Measurements from ENCODE around the gene KIF1C.

DNA sequence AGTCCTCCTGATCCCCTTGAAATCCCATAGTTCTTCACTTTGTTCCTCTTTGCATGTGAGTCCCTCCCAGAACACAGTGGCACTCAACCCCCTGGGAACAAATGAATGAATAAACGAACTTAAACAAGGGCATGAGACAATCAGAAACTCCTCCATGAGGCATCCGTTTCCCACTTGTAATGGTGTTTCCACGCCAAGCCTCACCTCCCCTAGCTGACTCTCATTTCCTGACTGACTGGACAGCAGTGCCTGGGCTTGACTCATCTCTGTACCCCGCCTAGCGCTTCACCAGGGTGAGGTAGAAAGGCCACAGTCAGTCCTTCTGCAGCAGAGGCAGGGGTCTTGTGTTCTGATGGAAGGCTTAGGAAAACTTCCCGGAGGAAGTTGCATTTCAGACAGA is 14.2 kb downstream of the KIF1C start:
- TF ChIP-seq EGR1 (IDR thresholded peaks at IDR 0.05; ENCODE audit: low read depth) (no peak), EZH2 (IDR thresholded peaks at IDR 0.05) (no peak), EZH2phosphoT487 (IDR thresholded peaks at IDR 0.05; ENCODE audit: borderline replicate concordance) (no peak), POLR2A (IDR thresholded peaks at IDR 0.05; ENCODE audit: borderline replicate concordance, extremely low read depth, insufficient read depth, insufficient read length) (no peak), ZNF274 (IDR thresholded peaks at IDR 0.05; ENCODE audit: low read depth, low read length) (no peak), RAD21 (IDR thresholded peaks at IDR 0.05; ENCODE audit: low read depth) (no peak), CEBPB (IDR thresholded peaks at IDR 0.05; ENCODE audit: low read depth) (no peak), SIN3A (IDR thresholded peaks at IDR 0.05; ENCODE audit: low read depth) (no peak), POLR2AphosphoS5 (IDR thresholded peaks at IDR 0.05; ENCODE audit: low read depth, low read length) (no peak), JUND (IDR thresholded peaks at IDR 0.05) (no peak)
- TF ChIP-seq, protein P1, sequence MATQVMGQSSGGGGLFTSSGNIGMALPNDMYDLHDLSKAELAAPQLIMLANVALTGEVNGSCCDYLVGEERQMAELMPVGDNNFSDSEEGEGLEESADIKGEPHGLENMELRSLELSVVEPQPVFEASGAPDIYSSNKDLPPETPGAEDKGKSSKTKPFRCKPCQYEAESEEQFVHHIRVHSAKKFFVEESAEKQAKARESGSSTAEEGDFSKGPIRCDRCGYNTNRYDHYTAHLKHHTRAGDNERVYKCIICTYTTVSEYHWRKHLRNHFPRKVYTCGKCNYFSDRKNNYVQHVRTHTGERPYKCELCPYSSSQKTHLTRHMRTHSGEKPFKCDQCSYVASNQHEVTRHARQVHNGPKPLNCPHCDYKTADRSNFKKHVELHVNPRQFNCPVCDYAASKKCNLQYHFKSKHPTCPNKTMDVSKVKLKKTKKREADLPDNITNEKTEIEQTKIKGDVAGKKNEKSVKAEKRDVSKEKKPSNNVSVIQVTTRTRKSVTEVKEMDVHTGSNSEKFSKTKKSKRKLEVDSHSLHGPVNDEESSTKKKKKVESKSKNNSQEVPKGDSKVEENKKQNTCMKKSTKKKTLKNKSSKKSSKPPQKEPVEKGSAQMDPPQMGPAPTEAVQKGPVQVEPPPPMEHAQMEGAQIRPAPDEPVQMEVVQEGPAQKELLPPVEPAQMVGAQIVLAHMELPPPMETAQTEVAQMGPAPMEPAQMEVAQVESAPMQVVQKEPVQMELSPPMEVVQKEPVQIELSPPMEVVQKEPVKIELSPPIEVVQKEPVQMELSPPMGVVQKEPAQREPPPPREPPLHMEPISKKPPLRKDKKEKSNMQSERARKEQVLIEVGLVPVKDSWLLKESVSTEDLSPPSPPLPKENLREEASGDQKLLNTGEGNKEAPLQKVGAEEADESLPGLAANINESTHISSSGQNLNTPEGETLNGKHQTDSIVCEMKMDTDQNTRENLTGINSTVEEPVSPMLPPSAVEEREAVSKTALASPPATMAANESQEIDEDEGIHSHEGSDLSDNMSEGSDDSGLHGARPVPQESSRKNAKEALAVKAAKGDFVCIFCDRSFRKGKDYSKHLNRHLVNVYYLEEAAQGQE (IDR thresholded peaks at IDR 0.05; ENCODE audit: low read depth) = no peak
- TF ChIP-seq, protein P2, sequence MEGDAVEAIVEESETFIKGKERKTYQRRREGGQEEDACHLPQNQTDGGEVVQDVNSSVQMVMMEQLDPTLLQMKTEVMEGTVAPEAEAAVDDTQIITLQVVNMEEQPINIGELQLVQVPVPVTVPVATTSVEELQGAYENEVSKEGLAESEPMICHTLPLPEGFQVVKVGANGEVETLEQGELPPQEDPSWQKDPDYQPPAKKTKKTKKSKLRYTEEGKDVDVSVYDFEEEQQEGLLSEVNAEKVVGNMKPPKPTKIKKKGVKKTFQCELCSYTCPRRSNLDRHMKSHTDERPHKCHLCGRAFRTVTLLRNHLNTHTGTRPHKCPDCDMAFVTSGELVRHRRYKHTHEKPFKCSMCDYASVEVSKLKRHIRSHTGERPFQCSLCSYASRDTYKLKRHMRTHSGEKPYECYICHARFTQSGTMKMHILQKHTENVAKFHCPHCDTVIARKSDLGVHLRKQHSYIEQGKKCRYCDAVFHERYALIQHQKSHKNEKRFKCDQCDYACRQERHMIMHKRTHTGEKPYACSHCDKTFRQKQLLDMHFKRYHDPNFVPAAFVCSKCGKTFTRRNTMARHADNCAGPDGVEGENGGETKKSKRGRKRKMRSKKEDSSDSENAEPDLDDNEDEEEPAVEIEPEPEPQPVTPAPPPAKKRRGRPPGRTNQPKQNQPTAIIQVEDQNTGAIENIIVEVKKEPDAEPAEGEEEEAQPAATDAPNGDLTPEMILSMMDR (IDR thresholded peaks at IDR 0.05 in 2 of 3, conservative IDR thresholded peaks at IDR 0.05 in 1 of 3; ENCODE audit: borderline replicate concordance in 1 of 3, insufficient read depth in 1 of 3, low read depth in 2 of 3, low read length in 2 of 3) = no peak
- TF ChIP-seq, protein P3, sequence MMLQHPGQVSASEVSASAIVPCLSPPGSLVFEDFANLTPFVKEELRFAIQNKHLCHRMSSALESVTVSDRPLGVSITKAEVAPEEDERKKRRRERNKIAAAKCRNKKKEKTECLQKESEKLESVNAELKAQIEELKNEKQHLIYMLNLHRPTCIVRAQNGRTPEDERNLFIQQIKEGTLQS (IDR thresholded peaks at IDR 0.05) = no peak
- TF ChIP-seq, protein P4, sequence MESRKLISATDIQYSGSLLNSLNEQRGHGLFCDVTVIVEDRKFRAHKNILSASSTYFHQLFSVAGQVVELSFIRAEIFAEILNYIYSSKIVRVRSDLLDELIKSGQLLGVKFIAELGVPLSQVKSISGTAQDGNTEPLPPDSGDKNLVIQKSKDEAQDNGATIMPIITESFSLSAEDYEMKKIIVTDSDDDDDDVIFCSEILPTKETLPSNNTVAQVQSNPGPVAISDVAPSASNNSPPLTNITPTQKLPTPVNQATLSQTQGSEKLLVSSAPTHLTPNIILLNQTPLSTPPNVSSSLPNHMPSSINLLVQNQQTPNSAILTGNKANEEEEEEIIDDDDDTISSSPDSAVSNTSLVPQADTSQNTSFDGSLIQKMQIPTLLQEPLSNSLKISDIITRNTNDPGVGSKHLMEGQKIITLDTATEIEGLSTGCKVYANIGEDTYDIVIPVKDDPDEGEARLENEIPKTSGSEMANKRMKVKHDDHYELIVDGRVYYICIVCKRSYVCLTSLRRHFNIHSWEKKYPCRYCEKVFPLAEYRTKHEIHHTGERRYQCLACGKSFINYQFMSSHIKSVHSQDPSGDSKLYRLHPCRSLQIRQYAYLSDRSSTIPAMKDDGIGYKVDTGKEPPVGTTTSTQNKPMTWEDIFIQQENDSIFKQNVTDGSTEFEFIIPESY (IDR thresholded peaks at IDR 0.05; ENCODE audit: extremely low read depth, insufficient replicate concordance, low read length) = no peak
